Liver (tissue), 9 donors: ENCODE results near the gene C16orf74. TPM values are rescaled to one million over a fixed set of nuclear protein-coding genes. Genes with fewer than 3 reads are reported as not detected.

Experiments
- DNase-seq: peaks from one replicate; pipeline ENCODE4 v3.0.0-alpha.2; 2017; ENCODE audit warnings: low spot score
- H3K27ac ChIP-seq, 2 donors: one replicate each; pipeline ENCODE4 v1.7.0; 2013; ENCODE audit warnings: inconsistent platforms in 2 of 2, low read length in 2 of 2, control low read depth in 1 of 2, low read depth in 1 of 2, mild to moderate bottlenecking in 1 of 2
- H3K27me3 ChIP-seq, 4 donors: one replicate each; pipeline versions ENCODE4 v1.6.1 to v1.7.0; 2013; ENCODE audit warnings: low read length in 3 of 4, inconsistent platforms in 1 of 4, mild to moderate bottlenecking in 1 of 4, moderate library complexity in 1 of 4; ENCODE audit not compliant: control insufficient read depth in 4 of 4, insufficient read depth in 4 of 4
- H3K36me3 ChIP-seq, 4 donors: one replicate each; pipeline versions ENCODE4 v1.6.1 to v1.7.0; 2013; ENCODE audit warnings: low read length in 3 of 4, mild to moderate bottlenecking in 3 of 4, low read depth in 1 of 4, moderate library complexity in 1 of 4; ENCODE audit not compliant: control insufficient read depth in 4 of 4, insufficient read depth in 3 of 4
- H3K4me1 ChIP-seq, 4 donors: one replicate each; pipeline versions ENCODE4 v1.6.1 to v1.7.0; 2013; ENCODE audit warnings: low read length in 3 of 4, mild to moderate bottlenecking in 3 of 4, moderate library complexity in 1 of 4; ENCODE audit not compliant: control insufficient read depth in 4 of 4, insufficient read depth in 4 of 4
- H3K4me3 ChIP-seq, 3 donors: one replicate each; pipeline versions ENCODE4 v1.6.1 to v1.7.0; 2013; ENCODE audit warnings: low read length in 3 of 3, control low read depth in 1 of 3, low read depth in 1 of 3, mild to moderate bottlenecking in 1 of 3
- H3K9ac ChIP-seq, 2 donors: one replicate each; pipeline ENCODE4 v1.7.0; 2013; ENCODE audit warnings: low read length in 2 of 2, mild to moderate bottlenecking in 2 of 2, moderate library complexity in 2 of 2, control low read depth in 1 of 2, low read depth in 1 of 2
- H3K9me3 ChIP-seq, 4 donors: one replicate each; pipeline versions ENCODE4 v1.6.1 to v1.7.0; 2013; ENCODE audit warnings: low read length in 3 of 4; ENCODE audit not compliant: control insufficient read depth in 4 of 4
- EGR1 ChIP-seq, 2 donors: IDR thresholded peaks; 2 replicates each; pipeline ENCODE4 v1.6.1; 2016 to 2018; ENCODE audit warnings: antibody characterized with exemption in 2 of 2, low read depth in 2 of 2
- FOXA1 ChIP-seq: IDR thresholded peaks from 2 replicates; pipeline ENCODE4 v1.6.1; 2016; ENCODE audit warnings: antibody characterized with exemption
- GABPA ChIP-seq, 2 donors: IDR thresholded peaks in 1 of 2; conservative IDR thresholded peaks in 1 of 2; 2 replicates each; pipeline ENCODE4 v1.6.1; 2016; ENCODE audit warnings: antibody characterized with exemption in 2 of 2, mild to moderate bottlenecking in 1 of 2, moderate library complexity in 1 of 2
- HNF4A ChIP-seq, 2 donors: conservative IDR thresholded peaks; 2 replicates each; pipeline ENCODE4 v1.6.1; 2016; ENCODE audit warnings: antibody characterized with exemption in 2 of 2, mild to moderate bottlenecking in 2 of 2
- HNF4G ChIP-seq: IDR thresholded peaks from 2 replicates; pipeline ENCODE4 v1.6.1; 2016; ENCODE audit warnings: antibody characterized with exemption
- JUND ChIP-seq, 2 donors: IDR thresholded peaks; 2 replicates each; pipeline ENCODE4 v1.6.1; 2016; ENCODE audit warnings: antibody characterized with exemption in 2 of 2
- NR2F2 ChIP-seq: IDR thresholded peaks from 2 replicates; pipeline ENCODE4 v1.6.1; 2016; ENCODE audit warnings: antibody characterized with exemption
- SP1 ChIP-seq: IDR thresholded peaks from 2 replicates; pipeline ENCODE4 v1.6.1; 2018; ENCODE audit warnings: antibody characterized with exemption, mild to moderate bottlenecking
- TAF1 ChIP-seq: conservative IDR thresholded peaks from 2 replicates; pipeline ENCODE4 v1.6.1; 2016; ENCODE audit warnings: antibody characterized with exemption, mild to moderate bottlenecking
- YY1 ChIP-seq: IDR thresholded peaks from 2 replicates; pipeline ENCODE4 v1.6.1; 2016; ENCODE audit warnings: antibody characterized with exemption, mild to moderate bottlenecking
- WGBS: extraction: QIAGEN DNeasy Blood & Tissue Kit; methylation state at CpG from one replicate; pipeline ENCODE4 v1.1.7; 2013; 5-methylcytosine and 5-hydroxymethylcytosine counted together
- polyA plus RNA-seq, 2 donors: library from polyadenylated mRNA; stranded (reverse) in 1 of 2; unstranded in 1 of 2; fragments of 200-250 nt in 1 of 2; fragments of >200 nt in 1 of 2; fragmentation: Nextera tagmentation in 1 of 2; extraction: Ambion mirVana in 1 of 2; gene quantifications; one replicate each; pipeline versions ENCODE4 v1.2.1 to v1.2.3, GENCODE V29; 2013 to 2015
- total RNA-seq, 2 donors: library from RNA; depleted of rRNA; stranded (reverse); fragments of >200 nt; gene quantifications; one replicate each; pipeline ENCODE4 v1.2.3, GENCODE V29; 2014
- TF ChIP-seq, protein P1 (sequence below): IDR thresholded peaks from 2 replicates; pipeline ENCODE4 v1.6.1; 2016; ENCODE audit warnings: antibody characterized with exemption, mild to moderate bottlenecking
- TF ChIP-seq, protein P2 (sequence below): IDR thresholded peaks from 2 replicates; pipeline ENCODE4 v1.6.1; 2016; ENCODE audit warnings: antibody characterized with exemption
- TF ChIP-seq, protein P3 (sequence below): IDR thresholded peaks from 2 replicates; pipeline ENCODE4 v1.6.1; 2016; ENCODE audit warnings: antibody characterized with exemption
- TF ChIP-seq, protein P4 (sequence below): IDR thresholded peaks from 2 replicates; pipeline ENCODE4 v1.6.1; 2016; ENCODE audit warnings: antibody characterized with exemption
- donor health status: healthy.
- donor health status: healthy.
- donor health status: healthy.
- donor health status: healthy.
- donor health status: healthy.

C16orf74 gene
- total and polyA plus RNA-seq, 4 donors: 0.37 to 0.75 (median 0.43) TPM

DNA sequence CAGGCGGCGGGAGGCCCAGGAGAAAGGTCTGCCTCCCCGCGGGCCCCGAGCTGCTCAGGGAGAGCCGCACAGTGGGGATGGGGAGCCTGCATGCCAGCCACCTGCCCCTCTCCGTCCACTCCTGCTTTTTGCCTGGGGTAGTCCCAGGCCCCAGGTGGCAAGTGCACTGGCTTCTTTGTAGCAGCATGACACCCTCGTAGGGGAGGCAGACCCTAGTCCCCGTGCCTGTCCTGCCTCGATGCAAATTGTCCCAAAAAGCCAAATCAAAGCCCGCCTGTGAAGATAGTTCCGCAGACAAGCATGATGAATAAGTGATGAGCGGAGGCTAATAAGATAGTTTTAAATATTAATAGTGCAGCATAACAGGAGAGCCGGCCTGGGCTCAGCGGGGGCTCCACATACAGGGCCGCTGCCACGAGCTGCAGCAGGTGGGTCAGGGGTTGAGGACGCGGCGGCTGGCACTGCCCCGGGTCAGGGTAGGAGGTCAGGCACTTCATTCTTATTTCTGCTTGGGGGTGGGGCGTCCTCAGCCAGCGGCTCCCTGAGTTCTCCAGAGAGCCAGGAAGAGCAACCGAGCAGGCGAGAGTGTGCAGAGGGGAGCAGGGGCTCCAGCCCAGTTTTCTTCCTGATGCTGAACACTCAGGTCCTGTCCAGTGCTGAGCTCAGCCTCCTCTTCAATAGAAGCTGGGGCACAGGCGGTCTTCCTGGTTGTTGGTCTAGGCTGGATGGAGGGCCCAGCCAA, 89.0 kb downstream of the C16orf74 start:
- Histone ChIP-seq H3K27me3 (no peaks in the 10 kb centered on the region), H3K9me3 (no peaks in the 10 kb centered on the region), H3K36me3 (peaks cover 32 to 91% (median 64%) of the 10 kb centered on the region in 4 donors), H3K9ac (no peak overlapping the region), H3K27ac (no peak overlapping the region), H3K4me3 (no peak overlapping the region), H3K4me1 (no peaks in the 10 kb centered on the region)
- TF ChIP-seq YY1 (no peak), TAF1 (no peak), HNF4G (no peak), FOXA1 (no peak), SP1 (no peak), EGR1 (IDR thresholded peaks at IDR 0.05; ENCODE audit: low read depth in 2 of 2) (no peak), GABPA (IDR thresholded peaks at IDR 0.05 in 1 of 2, conservative IDR thresholded peaks at IDR 0.05 in 1 of 2) (no peak), HNF4A (conservative IDR thresholded peaks at IDR 0.05) (no peak), NR2F2 (no peak)
- TF ChIP-seq, protein P1, sequence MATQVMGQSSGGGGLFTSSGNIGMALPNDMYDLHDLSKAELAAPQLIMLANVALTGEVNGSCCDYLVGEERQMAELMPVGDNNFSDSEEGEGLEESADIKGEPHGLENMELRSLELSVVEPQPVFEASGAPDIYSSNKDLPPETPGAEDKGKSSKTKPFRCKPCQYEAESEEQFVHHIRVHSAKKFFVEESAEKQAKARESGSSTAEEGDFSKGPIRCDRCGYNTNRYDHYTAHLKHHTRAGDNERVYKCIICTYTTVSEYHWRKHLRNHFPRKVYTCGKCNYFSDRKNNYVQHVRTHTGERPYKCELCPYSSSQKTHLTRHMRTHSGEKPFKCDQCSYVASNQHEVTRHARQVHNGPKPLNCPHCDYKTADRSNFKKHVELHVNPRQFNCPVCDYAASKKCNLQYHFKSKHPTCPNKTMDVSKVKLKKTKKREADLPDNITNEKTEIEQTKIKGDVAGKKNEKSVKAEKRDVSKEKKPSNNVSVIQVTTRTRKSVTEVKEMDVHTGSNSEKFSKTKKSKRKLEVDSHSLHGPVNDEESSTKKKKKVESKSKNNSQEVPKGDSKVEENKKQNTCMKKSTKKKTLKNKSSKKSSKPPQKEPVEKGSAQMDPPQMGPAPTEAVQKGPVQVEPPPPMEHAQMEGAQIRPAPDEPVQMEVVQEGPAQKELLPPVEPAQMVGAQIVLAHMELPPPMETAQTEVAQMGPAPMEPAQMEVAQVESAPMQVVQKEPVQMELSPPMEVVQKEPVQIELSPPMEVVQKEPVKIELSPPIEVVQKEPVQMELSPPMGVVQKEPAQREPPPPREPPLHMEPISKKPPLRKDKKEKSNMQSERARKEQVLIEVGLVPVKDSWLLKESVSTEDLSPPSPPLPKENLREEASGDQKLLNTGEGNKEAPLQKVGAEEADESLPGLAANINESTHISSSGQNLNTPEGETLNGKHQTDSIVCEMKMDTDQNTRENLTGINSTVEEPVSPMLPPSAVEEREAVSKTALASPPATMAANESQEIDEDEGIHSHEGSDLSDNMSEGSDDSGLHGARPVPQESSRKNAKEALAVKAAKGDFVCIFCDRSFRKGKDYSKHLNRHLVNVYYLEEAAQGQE: no peak
- TF ChIP-seq, protein P2, sequence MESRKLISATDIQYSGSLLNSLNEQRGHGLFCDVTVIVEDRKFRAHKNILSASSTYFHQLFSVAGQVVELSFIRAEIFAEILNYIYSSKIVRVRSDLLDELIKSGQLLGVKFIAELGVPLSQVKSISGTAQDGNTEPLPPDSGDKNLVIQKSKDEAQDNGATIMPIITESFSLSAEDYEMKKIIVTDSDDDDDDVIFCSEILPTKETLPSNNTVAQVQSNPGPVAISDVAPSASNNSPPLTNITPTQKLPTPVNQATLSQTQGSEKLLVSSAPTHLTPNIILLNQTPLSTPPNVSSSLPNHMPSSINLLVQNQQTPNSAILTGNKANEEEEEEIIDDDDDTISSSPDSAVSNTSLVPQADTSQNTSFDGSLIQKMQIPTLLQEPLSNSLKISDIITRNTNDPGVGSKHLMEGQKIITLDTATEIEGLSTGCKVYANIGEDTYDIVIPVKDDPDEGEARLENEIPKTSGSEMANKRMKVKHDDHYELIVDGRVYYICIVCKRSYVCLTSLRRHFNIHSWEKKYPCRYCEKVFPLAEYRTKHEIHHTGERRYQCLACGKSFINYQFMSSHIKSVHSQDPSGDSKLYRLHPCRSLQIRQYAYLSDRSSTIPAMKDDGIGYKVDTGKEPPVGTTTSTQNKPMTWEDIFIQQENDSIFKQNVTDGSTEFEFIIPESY: no peak
- TF ChIP-seq, protein P3, sequence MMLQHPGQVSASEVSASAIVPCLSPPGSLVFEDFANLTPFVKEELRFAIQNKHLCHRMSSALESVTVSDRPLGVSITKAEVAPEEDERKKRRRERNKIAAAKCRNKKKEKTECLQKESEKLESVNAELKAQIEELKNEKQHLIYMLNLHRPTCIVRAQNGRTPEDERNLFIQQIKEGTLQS: no peak
- TF ChIP-seq, protein P4, sequence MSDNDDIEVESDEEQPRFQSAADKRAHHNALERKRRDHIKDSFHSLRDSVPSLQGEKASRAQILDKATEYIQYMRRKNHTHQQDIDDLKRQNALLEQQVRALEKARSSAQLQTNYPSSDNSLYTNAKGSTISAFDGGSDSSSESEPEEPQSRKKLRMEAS: no peak
- WGBS: 96% methylated on average over 26 of the region's 26 CpGs
- no peak for DNase-seq

DNA sequence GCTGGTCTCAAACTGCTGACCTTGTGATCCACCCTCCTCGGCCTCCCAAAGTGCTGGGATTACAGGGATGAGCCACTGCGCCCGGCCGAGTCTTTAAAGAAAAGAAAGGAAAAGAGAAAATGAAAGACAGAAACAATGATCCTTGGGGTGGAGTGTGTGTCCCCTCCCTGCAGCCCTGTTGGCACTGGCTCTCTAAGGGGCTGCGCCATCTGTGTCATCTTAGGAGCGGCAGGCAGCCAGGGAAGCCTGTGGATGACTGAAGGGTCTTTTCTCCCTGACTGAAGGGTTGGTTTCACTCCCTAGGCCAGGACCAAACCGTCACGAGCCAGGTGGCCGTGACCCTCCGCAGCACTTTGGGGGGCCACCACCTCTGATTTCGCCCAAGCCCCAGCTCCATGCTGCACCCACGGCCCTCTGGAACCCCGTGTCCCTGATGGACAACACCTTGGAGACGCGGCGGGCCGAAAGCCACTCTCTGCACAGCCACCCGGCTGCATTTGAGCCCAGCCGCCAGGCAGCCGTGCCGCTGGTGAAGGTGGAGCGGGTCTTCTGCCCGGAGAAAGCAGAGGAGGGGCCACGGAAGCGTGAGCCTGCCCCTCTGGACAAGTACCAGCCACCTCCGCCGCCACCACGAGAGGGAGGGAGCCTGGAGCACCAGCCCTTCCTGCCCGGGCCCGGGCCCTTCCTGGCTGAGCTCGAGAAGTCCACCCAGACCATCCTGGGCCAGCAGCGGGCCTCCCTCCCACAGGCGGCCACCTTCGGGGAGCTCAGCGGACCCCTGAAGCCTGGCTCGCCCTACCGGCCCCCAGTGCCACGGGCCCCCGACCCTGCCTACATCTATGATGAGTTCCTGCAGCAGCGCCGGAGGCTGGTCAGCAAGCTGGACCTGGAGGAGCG, 89.8 kb downstream of the C16orf74 start:
- TF ChIP-seq EGR1 (IDR thresholded peaks at IDR 0.05; ENCODE audit: low read depth in 2 of 2) (no peak), TAF1 (no peak), JUND (IDR thresholded peaks at IDR 0.05) (no peak), HNF4A (conservative IDR thresholded peaks at IDR 0.05) (no peak), GABPA (IDR thresholded peaks at IDR 0.05 in 1 of 2, conservative IDR thresholded peaks at IDR 0.05 in 1 of 2) (no peak), FOXA1 (no peak), SP1 (no peak)
- TF ChIP-seq, protein P4: no peak
- TF ChIP-seq, protein P1: no peak
- TF ChIP-seq, protein P2: no peak
- Histone ChIP-seq H3K9ac (no peak overlapping the region), H3K4me1 (no peaks in the 10 kb centered on the region), H3K9me3 (no peaks in the 10 kb centered on the region), H3K36me3 (peaks cover 36 to 91% (median 65%) of the 10 kb centered on the region in 4 donors), H3K4me3 (no peak overlapping the region), H3K27me3 (no peaks in the 10 kb centered on the region), H3K27ac (no peak overlapping the region)
- no peak for DNase-seq
- WGBS: 95% methylated on average over 42 of the region's 42 CpGs
